ENCODE data around the gene HOTAIR. TPM values are rescaled to one million over a fixed set of nuclear protein-coding genes. Genes with fewer than 3 reads are reported as not detected.

The HOTAIR gene
- total RNA-seq, 3 donors from 2014 or later (not counting 1 experiment from before 2014, with no cell fraction given) = not detected

GRCh38 chr12:53966385-53967133, 8.2 kb downstream of the HOTAIR start:
- peaks cover 7% of the 10 kb centered on the region for H3K36me3 Mint-ChIP-seq
- Histone ChIP-seq H3K36me3 (ENCODE audit: control insufficient read depth, insufficient read depth, low read length) (no peaks in the 10 kb centered on the region), H3K27me3 (ENCODE audit: control insufficient read depth, insufficient read depth, low read length) (peaks cover 97% of the 10 kb centered on the region), H3K4me3 (ENCODE audit: low read length) (no peak overlapping the region), H3K9me3 (ENCODE audit: control insufficient read depth, insufficient read depth, low read length) (no peaks in the 10 kb centered on the region), H3K4me1 (ENCODE audit: control insufficient read depth, insufficient read depth, low read length) (peaks cover 20% of the 10 kb centered on the region), H3K27ac (ENCODE audit: low read length) (no peak overlapping the region)
- H3K4me1 Mint-ChIP-seq = peaks cover 31 to 33% of the 10 kb centered on the region in 2 donors
- ATAC-seq (no peak), DNase-seq (no peak)
- H3K27me3 Mint-ChIP-seq (ENCODE audit: low read depth in 2 of 2) = peaks cover 82 to 98% of the 10 kb centered on the region in 2 donors
- no peaks in the 10 kb centered on the region for H3K9me3 Mint-ChIP-seq
- 12% methylated on average over 36 of the region's 36 CpGs for WGBS (ENCODE audit: insufficient coverage)
- intact Hi-C loops (cut with micrococcal nuclease) = no loop called here
- H3K27ac Mint-ChIP-seq = no peak overlapping the region
- TF ChIP-seq CTCF (IDR thresholded peaks at IDR 0.05) = no peak
- H3K4me3 Mint-ChIP-seq = no peak overlapping the region

GRCh38 chr12:53966085-53966384, 8.7 kb downstream of the HOTAIR start:
- 13% methylated on average over 13 of the region's 15 CpGs for WGBS (ENCODE audit: insufficient coverage)
- TF ChIP-seq CTCF (IDR thresholded peaks at IDR 0.05) = no peak
- Mint-ChIP-seq H3K4me3 (no peak overlapping the region), H3K27me3 (ENCODE audit: low read depth in 2 of 2) (peaks cover 77 to 95% of the 10 kb centered on the region in 2 donors), H3K36me3 (peaks cover 7% of the 10 kb centered on the region), H3K4me1 (peaks cover 31 to 33% of the 10 kb centered on the region in 2 donors), H3K27ac (no peak overlapping the region), H3K9me3 (no peaks in the 10 kb centered on the region)
- Histone ChIP-seq H3K27ac (ENCODE audit: low read length) (no peak overlapping the region), H3K9me3 (ENCODE audit: control insufficient read depth, insufficient read depth, low read length) (no peaks in the 10 kb centered on the region), H3K27me3 (ENCODE audit: control insufficient read depth, insufficient read depth, low read length) (peaks cover 98% of the 10 kb centered on the region), H3K36me3 (ENCODE audit: control insufficient read depth, insufficient read depth, low read length) (no peaks in the 10 kb centered on the region), H3K4me1 (ENCODE audit: control insufficient read depth, insufficient read depth, low read length) (peaks cover 23% of the 10 kb centered on the region), H3K4me3 (ENCODE audit: low read length) (no peak overlapping the region)
- DNase-seq (no peak), ATAC-seq (no peak)
- intact Hi-C loops (cut with micrococcal nuclease) = no loop called here

- ATAC-seq (no peak), DNase-seq (no peak)
- H3K4me3 ChIP-seq (ENCODE audit: low read length) = no peak overlapping the region
- WGBS (ENCODE audit: insufficient coverage) = 7% methylated on average over 18 of the region's 18 CpGs
- H3K9me3 ChIP-seq (ENCODE audit: control insufficient read depth, insufficient read depth, low read length) = no peaks in the 10 kb centered on the region
- intact Hi-C loops (cut with micrococcal nuclease) = no loop called here
- peaks cover 8% of the 10 kb centered on the region for H3K36me3 Mint-ChIP-seq
- no peak overlapping the region for H3K27ac Mint-ChIP-seq
- peaks cover 29% of the 10 kb centered on the region for H3K4me1 ChIP-seq (ENCODE audit: control insufficient read depth, insufficient read depth, low read length)
- no peaks in the 10 kb centered on the region for H3K9me3 Mint-ChIP-seq
- peaks cover 32 to 35% of the 10 kb centered on the region in 2 donors for H3K4me1 Mint-ChIP-seq
- H3K36me3 ChIP-seq (ENCODE audit: control insufficient read depth, insufficient read depth, low read length) = no peaks in the 10 kb centered on the region
- H3K27me3 Mint-ChIP-seq (ENCODE audit: low read depth in 2 of 2) = peaks cover 73 to 94% of the 10 kb centered on the region in 2 donors
- peaks cover 96% of the 10 kb centered on the region for H3K27me3 ChIP-seq (ENCODE audit: control insufficient read depth, insufficient read depth, low read length)
- no peak overlapping the region for H3K27ac ChIP-seq (ENCODE audit: low read length)
- no peak for TF ChIP-seq CTCF (IDR thresholded peaks at IDR 0.05)
- peak overlapping the region; percentile 4 for H3K4me3 Mint-ChIP-seq
These were observed 9.3 kb downstream of the HOTAIR start for GRCh38 chr12:53965281-53966084.

All from natural killer cell (primary cell).